Colonic mucosa (tissue), 4 donors: ENCODE measurements around the gene COL20A1. TPM values are rescaled to one million over a fixed set of nuclear protein-coding genes. Genes with fewer than 3 reads are reported as not detected.

ENCODE experiments used
- DNase-seq: peaks from one replicate; pipeline ENCODE4 v3.0.0-alpha.2; 2020
- H3K27ac ChIP-seq: fragments of 200-600 bp; one replicate; pipeline ENCODE4 v1.8.0; 2021
- H3K27me3 ChIP-seq: fragments of 200-600 bp; one replicate; pipeline ENCODE4 v1.8.0; 2021
- H3K36me3 ChIP-seq: fragments of 200-600 bp; one replicate; pipeline ENCODE4 v1.8.0; 2021
- H3K4me1 ChIP-seq: fragments of 200-600 bp; one replicate; pipeline ENCODE4 v1.8.0; 2021; ENCODE audit warnings: mild to moderate bottlenecking
- H3K4me3 ChIP-seq: fragments of 200-600 bp; one replicate; pipeline ENCODE4 v1.8.0; 2021
- H3K9ac ChIP-seq, 2 donors: one replicate each; pipeline ENCODE4 v1.7.0; 2013; ENCODE audit warnings: control low read depth in 2 of 2, low read depth in 2 of 2, low read length in 2 of 2
- H3K9me3 ChIP-seq: fragments of 200-600 bp; one replicate; pipeline ENCODE4 v1.8.0; 2021
- CTCF ChIP-seq: fragments of 200-600 bp; IDR thresholded peaks from one replicate; pipeline ENCODE4 v1.8.0; 2022; ENCODE audit warnings: antibody characterized with exemption, mild to moderate bottlenecking
- intact Hi-C: fragments of 100-400 bp; cut with DNase I; formaldehyde crosslinking; loops from one replicate; pipeline ENCODE4 v1.14.1; 2022
- total RNA-seq, 2 donors: library from RNA; stranded (reverse); fragmentation: NEBNext Ultra II Directional in 1 of 2; extraction: Animal tissue kit (Norgen Biotek cat#: 25700) in 1 of 2; gene quantifications; one replicate each; pipeline ENCODE4 v1.2.1, GENCODE V29; 2021
- donor health status: healthy.
- donor health status: DM: no; HTN: no; CAD: no.
- donor health status: DM: no; HTN: no; CAD: no.

Gene COL20A1
- total RNA-seq, 2 donors from 2014 or later, result not detected

- H3K9me3 ChIP-seq, result no peaks in the 10 kb centered on the region
- H3K27ac ChIP-seq, result no peak overlapping the region
- DNase-seq, result no peak
- no peak for TF ChIP-seq CTCF
- H3K9ac ChIP-seq, result no peak overlapping the region
- H3K27me3 ChIP-seq, result no peaks in the 10 kb centered on the region
- no peaks in the 10 kb centered on the region for H3K4me1 ChIP-seq
- H3K4me3 ChIP-seq, result no peak overlapping the region
- intact Hi-C loops, result no loop called here
- H3K36me3 ChIP-seq, result no peaks in the 10 kb centered on the region
These were observed 50.8 kb downstream of the COL20A1 start for GRCh38 chr20:63343460-63344445.

GRCh38 chr20:63344616-63345327 is 51.8 kb downstream of the COL20A1 start:
- no peak overlapping the region for H3K27ac ChIP-seq
- no peak overlapping the region for H3K9ac ChIP-seq
- H3K4me3 ChIP-seq, result no peak overlapping the region
- TF ChIP-seq CTCF, result no peak
- H3K27me3 ChIP-seq, result no peaks in the 10 kb centered on the region
- H3K36me3 ChIP-seq, result no peaks in the 10 kb centered on the region
- no peaks in the 10 kb centered on the region for H3K4me1 ChIP-seq
- intact Hi-C loops, result no loop called here
- DNase-seq, result no peak
- no peaks in the 10 kb centered on the region for H3K9me3 ChIP-seq

GRCh38 chr20:63345328-63346100 is 52.5 kb downstream of the COL20A1 start:
- Histone ChIP-seq H3K9ac (no peak overlapping the region), H3K27me3 (no peaks in the 10 kb centered on the region), H3K4me3 (no peak overlapping the region), H3K9me3 (no peaks in the 10 kb centered on the region), H3K27ac (no peak overlapping the region), H3K36me3 (no peaks in the 10 kb centered on the region), H3K4me1 (no peaks in the 10 kb centered on the region)
- DNase-seq, result no peak
- intact Hi-C loops, result no loop called here
- TF ChIP-seq CTCF, result no peak

GRCh38 chr20:63346131-63347080 is 53.4 kb downstream of the COL20A1 start:
- no peaks in the 10 kb centered on the region for H3K27me3 ChIP-seq
- H3K9ac ChIP-seq, result no peak overlapping the region
- no peak overlapping the region for H3K4me3 ChIP-seq

More at GRCh38 chr20:63346131-63347080, 53.4 kb downstream of the COL20A1 start:
- no peaks in the 10 kb centered on the region for H3K4me1 ChIP-seq
- no peak for TF ChIP-seq CTCF
- no peaks in the 10 kb centered on the region for H3K36me3 ChIP-seq
- DNase-seq, result no peak
- H3K9me3 ChIP-seq, result no peaks in the 10 kb centered on the region
- H3K27ac ChIP-seq, result no peak overlapping the region
- intact Hi-C loops, result no loop called here
